Stimulated activated CD4-positive, alpha-beta T cell treated with anti-CD3 and anti-CD28 coated beads, TNF-alpha, amount 100 ng/mL, for 1 hour (primary cell): ENCODE results near the gene IRF2BP2.

Experiments used
- DNase-seq, 3 donors: peaks; one replicate each; pipeline ENCODE4 v3.0.0-alpha.2; 2020; ENCODE audit warnings: low read depth in 3 of 3, low spot score in 1 of 3

Gene IRF2BP2

DNA sequence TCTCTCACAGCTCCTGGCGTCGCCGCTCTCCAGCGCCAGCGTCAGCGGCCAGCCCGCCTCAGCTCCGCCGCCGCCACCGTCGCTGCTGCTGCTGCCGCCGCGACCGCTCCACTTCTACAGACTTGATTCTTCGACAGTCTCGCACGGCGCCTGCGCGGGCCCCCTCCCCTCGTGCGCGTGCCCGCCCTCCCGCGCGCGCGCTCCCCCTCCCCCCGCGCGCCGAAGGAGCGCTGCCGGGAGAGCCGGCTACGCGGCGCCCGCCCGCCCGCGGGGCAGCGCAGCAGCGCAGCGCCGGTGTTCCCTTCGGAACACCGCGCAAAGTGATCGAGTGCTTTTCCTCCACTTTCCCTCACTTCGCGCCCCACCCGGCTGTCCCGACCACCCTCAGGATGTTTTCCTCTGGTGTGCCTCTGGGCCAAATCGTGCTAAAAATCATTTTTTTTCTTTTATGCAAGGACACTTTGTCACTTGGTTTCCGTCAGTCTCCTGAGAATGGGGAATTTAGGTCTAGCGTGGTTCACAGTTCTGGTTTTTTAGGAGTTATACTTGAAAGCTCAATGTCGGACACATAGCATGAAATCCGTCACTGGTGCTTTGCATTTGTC is at the start of gene IRF2BP2:
Gene IRF2BP2 (minus strand): TSS at position 118 of the 605 bp plus-strand sequence. CDS start 684 bp downstream, outside the sequence.
- peak; percentile 65 to 76 (median 75) for DNase-seq

GRCh38 chr1:234659538-234659937 is 49.6 kb upstream of the IRF2BP2 start:
- DNase-seq = no peak

GRCh38 chr1:234658138-234658537 is 48.2 kb upstream of the IRF2BP2 start:
- no peak for DNase-seq

DNA sequence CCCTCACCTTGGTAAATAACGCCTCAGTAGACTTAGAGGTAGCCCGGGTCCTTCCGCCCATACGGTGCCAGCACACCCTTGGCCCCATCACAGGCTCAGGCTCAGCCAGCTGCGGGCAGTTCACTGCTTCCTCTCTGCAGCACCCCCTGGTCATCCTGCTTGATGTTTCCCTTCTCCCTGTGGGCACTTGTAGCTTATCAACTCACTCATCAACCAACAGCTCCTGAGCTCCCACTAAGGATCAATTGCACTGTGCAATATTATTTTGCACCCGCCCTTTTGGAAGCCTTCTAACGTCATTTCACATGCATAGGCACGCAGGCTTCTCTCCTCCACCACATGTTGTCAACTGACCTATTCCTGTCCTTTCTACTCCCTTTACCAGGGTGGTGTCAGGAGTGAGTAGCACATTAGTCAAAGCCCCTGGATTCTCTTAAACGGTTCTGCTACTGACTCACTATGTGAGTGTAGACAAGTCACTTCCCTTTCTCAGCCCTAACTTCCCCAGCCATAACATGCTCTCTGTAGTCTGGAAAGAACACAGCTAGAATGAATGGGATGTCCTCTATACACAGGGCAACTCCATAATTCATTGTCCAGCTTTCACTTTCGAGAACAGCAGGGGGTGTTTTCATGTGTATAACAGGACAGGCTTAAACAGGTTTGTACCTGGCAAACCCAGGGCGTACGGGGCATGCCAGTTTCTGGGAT is 47.1 kb upstream of the IRF2BP2 start:
- no peak for DNase-seq

- DNase-seq = no peak
Observed at GRCh38 chr1:234656070-234656895, 46.3 kb upstream of the IRF2BP2 start.

- DNase-seq = no peak
Observed at GRCh38 chr1:234655328-234656069, 45.5 kb upstream of the IRF2BP2 start.

DNA sequence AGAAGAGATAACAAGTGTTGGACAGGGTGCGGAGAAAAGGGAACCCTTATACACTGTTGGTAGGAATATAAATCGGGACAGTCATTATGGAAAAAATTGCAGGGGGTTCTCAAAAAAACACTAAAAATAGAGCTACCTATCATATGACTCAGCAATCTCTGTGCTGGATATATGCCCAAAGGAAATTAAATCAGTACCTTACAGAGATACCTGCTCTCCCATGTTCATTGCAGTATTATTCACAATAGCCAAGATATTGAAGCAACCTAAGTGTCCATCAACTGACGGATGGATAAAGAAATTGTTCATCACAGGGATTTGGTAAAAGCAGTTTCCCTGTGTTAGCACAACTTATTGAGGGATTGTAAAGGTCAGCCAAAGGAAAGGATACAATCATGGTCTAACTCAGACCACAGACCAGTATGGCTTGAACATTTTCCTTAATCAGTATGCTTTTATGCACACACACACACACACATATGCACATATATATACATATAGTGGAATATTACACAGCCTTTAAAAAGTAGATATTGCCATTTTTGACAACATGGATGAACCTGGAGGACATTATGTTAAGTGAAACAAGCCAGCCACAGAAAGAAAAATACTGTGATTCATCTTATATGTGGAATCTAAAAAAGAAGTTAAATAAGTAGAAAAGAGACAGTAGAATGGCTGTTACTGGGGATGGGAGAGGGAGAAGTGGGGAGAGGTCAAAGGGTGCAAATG is 44.2 kb upstream of the IRF2BP2 start:
- no peak for DNase-seq

DNA sequence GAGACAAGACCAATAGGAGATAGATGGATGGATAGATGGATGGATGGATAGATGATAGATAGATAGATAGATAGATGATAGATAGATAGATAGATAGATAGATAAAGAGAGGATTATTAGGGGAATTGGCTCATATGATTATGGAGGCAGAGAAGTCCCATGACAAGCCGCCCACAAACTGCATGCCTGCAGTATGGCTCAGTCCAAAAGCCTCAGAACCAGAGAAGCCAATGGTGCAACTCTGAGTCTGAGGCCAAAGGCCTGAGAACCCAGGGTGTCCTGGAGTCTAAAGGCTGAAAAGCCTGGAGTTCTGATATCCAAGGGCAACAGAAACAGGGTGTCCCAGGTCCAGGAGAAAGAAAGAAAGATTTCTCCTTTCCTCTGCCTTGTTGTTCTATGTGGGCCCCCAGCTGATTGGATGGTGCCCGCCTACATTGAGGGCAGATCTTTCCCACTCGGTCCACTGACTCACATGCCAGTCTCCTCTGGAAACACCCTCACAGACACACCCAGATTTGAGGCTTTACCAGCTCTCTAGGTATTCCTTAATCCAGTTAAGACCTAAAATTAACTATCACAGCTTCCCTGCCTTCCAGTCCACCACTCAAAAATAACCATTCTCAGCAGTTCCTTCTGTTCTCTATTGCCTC is 39.6 kb upstream of the IRF2BP2 start:
- no peak for DNase-seq

DNA sequence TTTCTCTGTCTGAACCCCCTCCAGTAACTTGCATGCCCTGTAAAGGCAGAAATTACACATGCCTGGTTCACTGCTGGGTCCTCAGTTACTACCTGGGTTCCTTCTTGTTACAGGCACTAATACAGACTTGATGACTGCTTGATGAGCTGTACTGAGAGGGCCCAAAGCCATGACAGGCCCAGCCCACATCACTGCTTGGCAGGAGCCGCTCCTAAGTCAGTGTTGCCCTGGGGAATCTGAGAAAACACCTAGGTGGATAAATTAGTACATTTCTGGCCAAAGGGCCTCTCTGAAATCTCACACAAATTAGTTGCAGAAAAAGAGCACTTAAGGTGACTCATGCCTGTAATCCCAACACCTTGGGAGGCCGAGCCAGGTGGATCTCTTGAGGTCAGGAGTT is 37.8 kb upstream of the IRF2BP2 start:
- no peak for DNase-seq

DNA sequence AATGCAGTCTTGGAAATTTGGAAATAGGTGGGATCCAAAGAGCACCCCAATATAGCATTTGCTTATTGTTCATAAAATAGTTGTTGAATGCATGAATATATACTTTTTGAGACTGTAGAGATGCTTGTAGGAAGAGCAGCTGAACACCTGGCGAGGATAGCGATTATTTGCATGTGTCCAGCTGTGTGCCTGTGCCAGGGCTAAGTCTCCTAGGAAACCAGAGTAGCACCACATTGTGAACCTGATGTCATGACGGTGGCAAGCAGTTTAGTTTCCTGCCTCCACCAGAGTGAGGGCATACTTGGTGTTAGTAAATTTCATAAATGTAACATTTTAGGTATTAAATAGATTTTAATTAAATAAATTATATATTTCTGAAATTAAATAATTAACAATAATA is 37.3 kb upstream of the IRF2BP2 start:
- DNase-seq = no peak

DNA sequence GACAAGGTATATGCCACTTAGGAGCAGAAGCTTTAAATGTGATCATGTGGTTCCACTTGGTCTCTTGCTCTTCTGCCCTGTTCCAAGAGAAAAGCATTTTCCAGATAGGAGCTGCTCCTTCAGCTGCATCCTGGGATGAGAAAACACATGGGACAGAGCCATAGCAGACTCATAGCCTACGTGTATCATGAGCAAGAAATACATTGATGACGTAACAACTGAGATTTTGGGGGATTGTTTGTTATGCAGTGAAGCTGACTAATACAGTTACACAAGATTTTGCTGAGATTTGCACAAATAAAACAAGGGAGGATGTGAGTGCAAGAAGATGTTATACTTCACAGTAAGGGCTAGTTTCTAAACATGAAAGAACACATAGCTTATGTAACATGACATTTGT is 36.0 kb upstream of the IRF2BP2 start:
- DNase-seq = no peak

GRCh38 chr1:234645474-234645953 is 35.5 kb upstream of the IRF2BP2 start:
- DNase-seq = no peak

- DNase-seq = no peak
Observed at GRCh38 chr1:234644928-234645327, 35.0 kb upstream of the IRF2BP2 start.

DNA sequence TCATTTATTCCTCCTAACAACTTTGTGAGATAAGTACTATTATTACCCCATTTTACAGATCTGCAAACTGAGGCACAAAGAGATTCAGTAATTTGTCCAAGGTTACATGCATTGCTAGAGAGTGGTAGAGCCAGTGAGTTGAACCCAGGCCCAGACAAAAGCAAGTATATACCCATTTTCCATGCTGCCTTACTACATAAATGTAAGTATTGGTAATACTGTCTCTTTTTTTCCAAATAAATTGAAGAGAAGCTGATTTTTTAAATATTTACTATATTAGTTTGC is 33.8 kb upstream of the IRF2BP2 start:
- DNase-seq = no peak

DNA sequence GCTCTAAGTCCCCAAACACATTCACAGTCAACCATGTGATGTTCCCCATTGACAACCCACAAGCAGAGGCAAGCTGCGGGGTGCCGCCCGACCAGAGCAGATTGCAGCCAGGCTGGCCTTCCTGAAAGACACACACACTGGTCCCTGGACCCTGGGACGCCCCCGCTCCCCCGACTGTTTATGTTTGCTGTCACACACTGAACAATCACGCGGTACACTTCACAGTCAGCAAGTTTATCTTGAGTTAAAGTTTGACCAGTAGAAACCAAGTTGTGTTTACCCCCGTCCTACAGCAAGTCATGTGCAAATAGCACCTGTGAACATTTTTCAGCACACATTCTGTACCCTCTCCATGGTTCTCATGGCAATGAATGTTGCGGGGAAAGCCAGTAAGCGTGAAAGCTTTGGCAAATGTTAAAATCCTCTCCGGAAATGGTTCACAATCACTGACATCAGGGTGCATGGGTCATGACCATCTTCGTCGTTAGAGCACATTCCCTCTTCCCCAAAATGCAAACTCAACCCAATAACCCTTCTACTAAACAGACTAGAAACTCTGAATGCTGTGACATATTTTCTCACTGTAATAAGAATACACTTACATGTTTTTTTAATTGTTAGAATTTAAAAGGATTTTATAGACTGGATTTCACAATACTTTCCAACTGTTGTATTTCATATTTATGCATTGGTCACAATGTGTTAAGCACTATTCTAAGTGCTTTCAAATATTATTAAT is 33.3 kb upstream of the IRF2BP2 start:
- no peak for DNase-seq

DNA sequence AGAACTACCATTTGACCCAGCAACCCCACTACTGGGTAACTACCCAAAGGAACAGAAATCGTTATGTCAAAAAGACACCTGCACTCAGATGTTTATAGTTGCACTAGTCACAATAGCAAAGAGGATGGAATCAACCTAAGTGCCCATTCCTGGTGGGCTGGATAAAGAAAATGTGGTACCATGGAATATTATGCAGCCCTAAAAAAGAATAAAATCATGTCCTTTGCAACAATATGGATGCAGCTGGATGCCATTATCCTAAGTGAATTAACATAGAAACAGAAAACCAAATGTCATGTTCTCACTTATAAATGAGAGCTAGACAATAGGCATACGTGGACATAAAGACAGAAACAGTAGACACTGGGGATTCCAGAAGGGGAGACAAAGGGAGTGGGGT is 32.5 kb upstream of the IRF2BP2 start:
- no peak for DNase-seq

DNA sequence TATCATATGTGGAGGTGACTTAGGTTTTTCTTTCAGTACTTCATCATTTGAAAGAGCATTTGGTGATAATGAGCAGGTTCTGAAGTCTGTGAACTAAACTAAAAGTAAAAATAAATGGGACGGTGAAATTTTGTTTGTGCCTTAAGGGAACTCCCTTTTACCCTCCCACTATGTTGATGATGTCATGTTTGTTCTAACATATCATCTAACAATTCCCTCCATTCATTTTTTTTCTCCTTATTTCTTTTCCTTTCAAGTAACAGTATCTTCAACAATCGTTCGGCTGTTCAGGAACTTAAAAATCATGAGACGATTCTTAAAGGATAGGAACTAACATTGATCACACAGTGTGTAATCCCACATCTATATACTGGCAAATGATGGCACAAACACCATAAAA is 30.0 kb upstream of the IRF2BP2 start:
- DNase-seq = no peak

DNA sequence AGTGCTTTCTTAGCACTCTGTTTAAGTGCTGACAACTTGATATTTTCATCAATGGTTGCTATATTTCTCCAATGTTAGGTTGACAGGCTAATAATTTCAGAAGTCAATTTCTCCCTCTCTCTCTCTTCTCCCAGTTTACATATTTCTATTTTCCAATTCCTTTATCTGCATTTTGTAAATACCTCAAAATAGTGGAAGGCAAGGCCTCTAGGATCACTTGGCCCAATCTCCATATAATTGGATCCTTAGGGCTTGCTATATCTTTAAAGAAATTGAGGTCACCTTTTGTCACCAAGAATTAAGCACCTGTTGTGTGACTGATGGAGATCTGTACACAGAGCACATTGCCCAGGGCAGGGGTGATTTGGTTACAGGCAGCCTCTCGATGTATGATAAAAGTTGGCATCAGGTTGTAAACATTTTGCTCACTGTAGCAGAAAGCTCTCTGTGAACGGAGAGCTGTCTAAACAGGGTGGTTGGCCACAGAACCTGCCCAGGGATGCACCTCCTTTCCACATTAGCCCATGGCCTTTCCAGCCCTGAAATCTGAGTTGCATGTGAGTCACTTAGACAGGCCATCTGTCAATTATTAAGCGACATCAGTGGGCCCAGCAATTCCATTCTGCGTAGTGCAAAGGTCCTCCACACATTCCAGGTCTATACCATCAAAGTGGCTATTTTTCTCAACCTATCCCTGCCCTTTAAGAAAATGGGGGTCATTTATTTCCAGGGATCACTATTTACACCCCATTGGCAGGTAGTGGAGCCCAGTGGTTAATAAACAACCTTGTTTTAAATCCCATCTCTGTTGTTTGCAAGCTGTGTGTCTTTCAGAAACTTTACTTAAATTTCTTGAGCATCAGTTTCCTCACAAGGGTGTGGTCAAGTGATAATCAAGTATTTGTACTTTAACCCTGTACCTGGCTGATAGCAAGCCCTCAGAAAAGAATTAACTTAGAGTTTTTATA is 29.1 kb upstream of the IRF2BP2 start:
- no peak for DNase-seq
